CD4-positive, alpha-beta T cell treated with Interleukin-10 for 1 hour (primary cell): ENCODE data around the gene BSG.
"Not testable (repeated sequence)": the region's sequence is repeated elsewhere in the genome, so short reads cannot be mapped to it uniquely, and the experiment has no call there.

Source experiments
- DNase-seq: peaks from one replicate; pipeline ENCODE4 v3.0.0-alpha.2; 2020

The BSG gene

DNA sequence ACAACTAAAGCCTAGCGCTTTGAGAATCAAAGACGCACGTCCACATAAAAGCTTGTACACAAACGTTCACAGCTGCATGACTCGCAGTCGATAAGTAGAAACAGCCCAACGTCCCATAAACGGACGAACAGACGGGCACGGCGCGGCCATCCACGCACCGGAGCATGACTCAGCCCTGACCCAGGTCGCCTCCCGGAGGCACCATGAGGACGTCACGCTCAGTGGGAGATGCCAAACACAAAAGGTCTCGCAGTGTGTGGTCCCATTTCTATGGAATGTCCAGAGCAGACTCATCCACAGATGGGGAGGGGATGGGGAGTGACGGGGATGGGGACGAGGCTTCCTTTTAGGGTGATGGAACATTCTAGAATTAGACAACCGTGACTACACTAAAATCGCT is 51.6 kb downstream of the BSG start:
- DNase-seq, result no peak

GRCh38 chr19:624433-625109 is 52.2 kb downstream of the BSG start:
- DNase-seq, result no peak

- no peak for DNase-seq
Observed at GRCh38 chr19:625257-625656, 52.9 kb downstream of the BSG start.

GRCh38 chr19:626566-626965 is 54.2 kb downstream of the BSG start:
- DNase-seq, result not testable (repeated sequence)

DNA sequence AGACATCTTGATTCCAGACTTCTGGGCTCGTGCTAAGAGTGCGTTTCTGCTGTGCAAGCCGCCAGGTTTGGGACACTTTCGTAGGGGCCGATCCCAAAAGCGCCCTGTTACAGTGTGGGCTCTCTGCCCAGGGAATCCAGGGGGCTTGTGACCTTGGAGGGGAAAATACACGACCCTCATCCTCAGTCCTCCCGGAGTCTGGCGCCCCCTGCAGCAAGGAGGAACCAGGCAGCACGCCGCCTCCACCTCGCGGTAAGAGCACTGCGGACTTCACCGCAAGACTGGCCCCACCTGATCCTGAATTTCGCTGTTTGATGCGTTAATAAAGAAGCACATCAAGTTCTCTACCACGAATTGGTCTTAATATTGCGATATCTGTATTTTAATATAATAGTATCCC is 55.8 kb downstream of the BSG start:
- DNase-seq, result peak; percentile 33

GRCh38 chr19:629515-629914 is 57.1 kb downstream of the BSG start:
- not testable (repeated sequence) for DNase-seq

GRCh38 chr19:629961-630714 is 57.7 kb downstream of the BSG start:
- DNase-seq, result no peak

DNA sequence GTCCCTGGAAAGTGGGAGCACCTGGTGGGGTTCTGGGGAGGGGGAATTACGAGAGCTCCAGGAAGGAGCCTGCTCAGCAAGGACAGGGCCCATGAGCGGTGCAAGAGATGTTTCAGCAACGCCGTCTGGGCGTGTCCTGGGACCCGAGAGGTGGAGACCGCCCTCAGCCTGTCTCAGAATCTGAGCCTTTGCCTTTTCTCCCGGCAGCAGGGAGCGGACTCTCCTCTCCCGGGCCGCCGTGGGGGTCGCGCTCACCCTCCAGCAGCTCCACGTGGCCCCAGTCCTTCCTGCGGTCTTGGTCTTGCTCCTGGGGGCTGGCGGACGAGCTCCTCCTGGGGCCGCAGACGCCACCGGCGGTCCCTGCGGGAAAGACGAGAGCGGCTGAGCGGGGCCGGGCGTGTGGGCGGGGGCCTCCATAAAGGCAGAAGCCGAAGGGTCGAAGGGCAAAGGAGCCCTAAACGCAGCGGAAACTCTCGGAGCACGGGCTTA is 60.2 kb downstream of the BSG start:
- no peak for DNase-seq
